ENCODE measurements around the gene SPZ1.

- TF ChIP-seq CTCF (IDR thresholded peaks at IDR 0.05) = peak; percentile 49
- no peak for TF ChIP-seq EZH2phosphoT487 (IDR thresholded peaks at IDR 0.05)
Observed at GRCh38 chr5:80346055-80346454, 26.3 kb downstream of the SPZ1 start.

All from neural progenitor cell (in vitro differentiated cells).